Spleen (tissue), 11 donors: ENCODE data around the gene OSBPL9. TPM values are rescaled to one million over a fixed set of nuclear protein-coding genes. Genes with fewer than 3 reads are reported as not detected.

Experiments
- DNase-seq: peaks from one replicate; pipeline ENCODE4 v3.0.0-alpha.2; 2020
- H3K27ac ChIP-seq, 8 donors: fragments of 200-600 bp; sonication (generic) in 7 of 8; 1 replicate in 4 of 8; 2 replicates in 4 of 8; pipeline versions ENCODE4 v1.5.0 to v1.8.0; 2016 to 2021; ENCODE audit warnings: inconsistent platforms in 4 of 8, mild to moderate bottlenecking in 4 of 8, moderate library complexity in 1 of 8
- H3K27me3 ChIP-seq, 7 donors: fragments of 200-600 bp; sonication (generic) in 6 of 7; replicated peaks in 1 of 7; 1 replicate in 4 of 7; 2 replicates in 3 of 7; pipeline versions ENCODE4 v1.5.0 to v1.8.0; 2016 to 2021; ENCODE audit warnings: inconsistent platforms in 3 of 7, mild to moderate bottlenecking in 1 of 7
- H3K36me3 ChIP-seq, 6 donors: fragments of 200-600 bp; sonication (generic) in 5 of 6; 1 replicate in 4 of 6; 2 replicates in 2 of 6; pipeline versions ENCODE4 v1.5.0 to v1.8.0; 2016 to 2021; ENCODE audit warnings: inconsistent platforms in 2 of 6
- H3K4me1 ChIP-seq, 6 donors: fragments of 200-600 bp; sonication (generic) in 5 of 6; 1 replicate in 3 of 6; 2 replicates in 3 of 6; pipeline versions ENCODE4 v1.5.0 to v1.8.0; 2016 to 2021; ENCODE audit warnings: inconsistent platforms in 3 of 6
- H3K4me3 ChIP-seq, 8 donors: fragments of 200-600 bp; sonication (generic) in 7 of 8; 1 replicate in 4 of 8; 2 replicates in 4 of 8; pipeline versions ENCODE4 v1.5.0 to v1.8.0; 2016 to 2021; ENCODE audit warnings: inconsistent platforms in 4 of 8, mild to moderate bottlenecking in 4 of 8, moderate library complexity in 2 of 8
- H3K9me3 ChIP-seq, 8 donors: fragments of 200-600 bp; sonication (generic) in 7 of 8; 1 replicate in 4 of 8; 2 replicates in 4 of 8; pipeline versions ENCODE4 v1.5.0 to v1.8.0; 2016 to 2021; ENCODE audit warnings: inconsistent platforms in 4 of 8
- POLR2A ChIP-seq, 3 donors: fragments of 450-650 bp; IDR thresholded peaks; one replicate each; pipeline ENCODE4 v1.5.1; 2017; ENCODE audit warnings: antibody characterized with exemption in 3 of 3, mild to moderate bottlenecking in 1 of 3
- POLR2AphosphoS5 ChIP-seq, 3 donors: sonication (generic); formaldehyde crosslinking; IDR thresholded peaks; one replicate each; pipeline ENCODE4 v1.5.1; 2017; ENCODE audit warnings: antibody characterized with exemption in 3 of 3
- WGBS, 5 donors: extraction: QIAGEN DNeasy Blood & Tissue Kit in 3 of 5; methylation state at CpG; one replicate each; pipeline versions ENCODE4 v1.1.5 to v1.1.7; 2013 to 2018; 5-methylcytosine and 5-hydroxymethylcytosine counted together
- intact Hi-C: fragments of 100-400 bp; cut with DNase I; formaldehyde crosslinking; loops from one replicate; pipeline ENCODE4 v1.15.0; 2023; ENCODE audit warnings: low total_unique reads
- polyA plus RNA-seq, 3 donors: library from polyadenylated mRNA; stranded (reverse); fragments of 200-250 nt; gene quantifications; one replicate each; pipeline ENCODE4 v1.2.1, GENCODE V29; 2013
- total RNA-seq, 7 donors: library from RNA; depleted of rRNA in 3 of 7; stranded (reverse); fragments of >200 nt in 3 of 7; fragmentation: NEBNext Ultra II Directional in 4 of 7; extraction: Animal tissue kit (Norgen Biotek cat#: 25700) in 4 of 7; gene quantifications; one replicate each; pipeline versions ENCODE4 v1.1.0 to v1.2.1, GENCODE V29; 2016 to 2021
- TF ChIP-seq, protein P1 (sequence below), 11 experiments: fragments of 200-600 bp in 7 of 11; fragments of 450-650 bp in 4 of 11; sonication (generic) in 4 of 11; IDR thresholded peaks in 8 of 11; conservative IDR thresholded peaks in 3 of 11; 1 replicate in 7 of 11; 2 replicates in 4 of 11; pipeline versions ENCODE4 v1.4.0 to v1.8.0; 2016 to 2021; ENCODE audit warnings: antibody characterized with exemption in 11 of 11, inconsistent platforms in 4 of 11, mild to moderate bottlenecking in 1 of 11
- donor health status: healthy with polysubstance abuse.
- donor health status: DM: no; HTN: no; CAD: no; lungs with moderate emphysema.
- donor health status: DM: no; HTN: no; CAD: no.
- donor health status: Bipolar disorder and iron deficiency.
- donor health status: healthy.
- donor health status: DM: no; HTN: no; CAD: no.
- donor health status: DM: yes; HTN: yes; CAD: no.

OSBPL9 gene
- total and polyA plus RNA-seq, 10 donors = 34.6 to 97.4 (median 80.6) TPM

DNA sequence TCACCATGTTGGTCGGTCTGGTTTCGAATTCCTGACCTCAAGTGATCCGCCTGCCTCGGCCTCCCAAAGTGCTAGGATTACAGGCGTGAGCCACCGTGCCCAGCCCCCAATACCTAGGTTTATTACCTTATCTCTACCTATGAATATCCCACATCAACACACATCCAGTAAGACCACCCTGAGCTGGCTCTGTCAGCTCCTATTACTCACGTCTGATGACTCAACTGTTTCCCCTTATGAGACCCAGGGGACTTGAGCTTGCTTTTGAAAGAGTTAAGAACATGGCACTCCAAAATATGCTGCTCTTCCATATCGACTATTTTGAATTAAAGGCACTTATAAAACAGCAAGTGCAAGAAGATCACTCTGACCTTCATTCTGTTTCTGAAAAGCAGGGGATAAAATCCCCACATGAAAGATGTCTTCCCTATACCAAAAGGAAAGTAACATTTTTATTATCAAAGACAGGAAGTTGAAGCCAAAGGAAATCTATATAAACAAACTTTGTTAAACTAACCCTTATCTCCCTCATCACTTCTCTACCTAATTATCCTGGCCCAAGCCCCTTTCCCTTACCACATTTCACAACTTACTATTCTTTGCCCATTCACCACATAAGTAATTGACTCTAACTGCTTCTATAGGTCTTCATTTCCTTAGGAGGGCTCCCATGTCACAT is 41.3 kb upstream of the OSBPL9 start:
- Histone ChIP-seq H3K27me3 (no peaks in the 10 kb centered on the region), H3K4me1 (peaks cover 6 to 58% (median 36%) of the 10 kb centered on the region in 6 donors), H3K27ac (peak overlapping the region in 4 of 8 donors; percentile 6 to 21 (median 12)), H3K4me3 (no peak overlapping the region), H3K9me3 (no peaks in the 10 kb centered on the region), H3K36me3 (no peaks in the 10 kb centered on the region)
- TF ChIP-seq POLR2A (IDR thresholded peaks at IDR 0.05) (no peak), POLR2AphosphoS5 (IDR thresholded peaks at IDR 0.05) (no peak)
- TF ChIP-seq, protein P1, sequence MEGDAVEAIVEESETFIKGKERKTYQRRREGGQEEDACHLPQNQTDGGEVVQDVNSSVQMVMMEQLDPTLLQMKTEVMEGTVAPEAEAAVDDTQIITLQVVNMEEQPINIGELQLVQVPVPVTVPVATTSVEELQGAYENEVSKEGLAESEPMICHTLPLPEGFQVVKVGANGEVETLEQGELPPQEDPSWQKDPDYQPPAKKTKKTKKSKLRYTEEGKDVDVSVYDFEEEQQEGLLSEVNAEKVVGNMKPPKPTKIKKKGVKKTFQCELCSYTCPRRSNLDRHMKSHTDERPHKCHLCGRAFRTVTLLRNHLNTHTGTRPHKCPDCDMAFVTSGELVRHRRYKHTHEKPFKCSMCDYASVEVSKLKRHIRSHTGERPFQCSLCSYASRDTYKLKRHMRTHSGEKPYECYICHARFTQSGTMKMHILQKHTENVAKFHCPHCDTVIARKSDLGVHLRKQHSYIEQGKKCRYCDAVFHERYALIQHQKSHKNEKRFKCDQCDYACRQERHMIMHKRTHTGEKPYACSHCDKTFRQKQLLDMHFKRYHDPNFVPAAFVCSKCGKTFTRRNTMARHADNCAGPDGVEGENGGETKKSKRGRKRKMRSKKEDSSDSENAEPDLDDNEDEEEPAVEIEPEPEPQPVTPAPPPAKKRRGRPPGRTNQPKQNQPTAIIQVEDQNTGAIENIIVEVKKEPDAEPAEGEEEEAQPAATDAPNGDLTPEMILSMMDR (IDR thresholded peaks at IDR 0.05 in 8 of 11, conservative IDR thresholded peaks at IDR 0.05 in 3 of 11) = no peak
- no peak for DNase-seq
- WGBS, 5 donors = 65 to 83% (median 73%) methylated on average over 8 of the region's 8 CpGs
- intact Hi-C loops = no loop called here

DNA sequence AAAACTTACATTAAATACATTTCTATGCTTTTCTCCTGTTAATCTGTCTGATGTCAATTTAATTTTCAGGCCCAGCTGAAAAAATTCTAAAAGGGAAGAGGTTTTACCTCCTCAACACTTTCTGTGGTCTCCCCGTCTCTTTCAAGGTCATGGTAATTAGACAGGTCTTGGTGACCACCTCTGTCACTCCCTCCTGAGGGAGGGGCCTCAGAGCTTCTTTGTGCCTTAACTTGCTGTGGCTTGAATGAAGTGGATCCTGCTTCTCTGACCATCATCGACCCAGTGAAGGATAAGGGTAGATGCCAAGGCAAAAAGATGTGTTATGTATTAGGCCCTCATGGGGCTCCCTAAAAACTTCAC is 40.8 kb upstream of the OSBPL9 start:
- no peaks in the 10 kb centered on the region for H3K36me3 ChIP-seq
- intact Hi-C loops = no loop called here
- no peak for DNase-seq
- H3K27ac ChIP-seq = peak overlapping the region in 4 of 8 donors; percentile 6 to 21 (median 12)
- TF ChIP-seq, protein P1 (IDR thresholded peaks at IDR 0.05 in 8 of 11, conservative IDR thresholded peaks at IDR 0.05 in 3 of 11) = no peak
- no peak for TF ChIP-seq POLR2AphosphoS5 (IDR thresholded peaks at IDR 0.05)
- no peak for TF ChIP-seq POLR2A (IDR thresholded peaks at IDR 0.05)
- H3K4me3 ChIP-seq = no peak overlapping the region
- no peaks in the 10 kb centered on the region for H3K9me3 ChIP-seq
- no peaks in the 10 kb centered on the region for H3K27me3 ChIP-seq
- 58 to 71% (median 61%) methylated on average over 2 of the region's 2 CpGs for WGBS, 5 donors
- H3K4me1 ChIP-seq = peaks cover 6 to 53% (median 31%) of the 10 kb centered on the region in 6 donors

DNA sequence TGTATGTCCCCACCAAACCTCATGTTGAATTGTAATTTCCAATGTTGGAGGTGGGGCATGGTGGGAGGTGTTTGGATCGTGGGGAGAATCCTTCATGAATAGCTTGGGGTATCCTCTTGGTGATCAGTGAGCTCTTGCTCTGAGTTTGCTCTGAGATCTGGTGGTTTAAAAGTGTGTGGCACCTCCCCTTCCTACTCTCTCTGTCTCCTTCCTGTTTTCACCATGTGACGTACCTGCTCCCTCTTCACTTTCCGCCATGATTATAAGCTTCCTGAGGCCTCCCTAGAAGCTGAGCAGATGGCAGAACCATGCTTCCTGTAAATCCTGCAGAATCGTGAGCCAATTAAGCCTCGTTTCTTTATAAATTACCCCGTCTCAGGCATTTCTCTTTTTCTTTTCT is 40.0 kb upstream of the OSBPL9 start:
- TF ChIP-seq POLR2A (IDR thresholded peaks at IDR 0.05) = no peak
- TF ChIP-seq, protein P1 (IDR thresholded peaks at IDR 0.05 in 8 of 11, conservative IDR thresholded peaks at IDR 0.05 in 3 of 11) = no peak
- no peak for TF ChIP-seq POLR2AphosphoS5 (IDR thresholded peaks at IDR 0.05)
- Histone ChIP-seq H3K27ac (peak overlapping the region in 1 of 8 donors; percentile 78), H3K9me3 (no peaks in the 10 kb centered on the region), H3K36me3 (no peaks in the 10 kb centered on the region), H3K4me1 (peaks cover 6 to 47% (median 27%) of the 10 kb centered on the region in 6 donors), H3K27me3 (no peaks in the 10 kb centered on the region), H3K4me3 (no peak overlapping the region)
- no peak for DNase-seq
- intact Hi-C loops = no loop called here
- WGBS, 5 donors = 76 to 87% (median 85%) methylated on average over 6 of the region's 6 CpGs

DNA sequence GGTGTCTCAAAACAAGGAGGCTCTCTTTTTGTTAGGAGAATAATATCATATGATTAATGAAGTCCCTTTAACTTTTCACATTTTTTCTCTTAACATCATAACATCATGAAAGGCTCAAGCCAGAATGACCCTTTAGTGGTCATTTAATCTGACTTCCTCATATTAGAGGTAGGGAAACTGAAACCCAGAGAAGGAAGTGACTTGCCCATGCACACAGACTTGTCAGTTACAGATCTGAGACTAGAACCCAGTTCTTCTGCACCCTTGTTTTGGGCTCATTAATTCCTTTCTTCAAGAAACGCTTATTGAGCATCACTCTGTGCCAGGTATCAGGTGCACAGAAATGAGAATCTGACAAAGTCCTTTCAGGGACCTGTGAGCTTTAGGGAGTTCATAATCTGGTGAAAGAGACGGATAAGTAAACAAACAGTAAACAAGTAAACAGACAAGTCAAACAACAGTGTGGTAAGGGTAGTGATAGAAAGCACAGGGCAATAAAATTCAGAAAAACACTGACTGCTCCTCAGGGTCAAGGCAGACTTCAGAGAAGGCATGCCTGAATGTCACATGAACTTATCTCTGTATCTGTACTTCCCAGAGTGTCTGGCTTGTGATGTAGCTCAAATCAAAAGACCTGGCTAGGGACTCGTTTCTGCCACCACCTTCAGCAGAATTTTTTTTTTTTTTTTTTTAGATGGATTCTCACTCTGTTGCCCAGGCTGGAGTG is 38.3 kb upstream of the OSBPL9 start:
- TF ChIP-seq POLR2A (IDR thresholded peaks at IDR 0.05) (no peak), POLR2AphosphoS5 (IDR thresholded peaks at IDR 0.05) (no peak)
- TF ChIP-seq, protein P1 (IDR thresholded peaks at IDR 0.05 in 8 of 11, conservative IDR thresholded peaks at IDR 0.05 in 3 of 11) = no peak
- WGBS, 5 donors = 43 to 51% (median 49%) methylated on average over 3 of the region's 3 CpGs
- Histone ChIP-seq H3K36me3 (no peaks in the 10 kb centered on the region), H3K27me3 (no peaks in the 10 kb centered on the region), H3K27ac (peak overlapping the region in 6 of 8 donors; percentile 13 to 78 (median 43)), H3K9me3 (no peaks in the 10 kb centered on the region), H3K4me1 (peaks cover 6 to 47% (median 27%) of the 10 kb centered on the region in 6 donors), H3K4me3 (no peak overlapping the region)
- intact Hi-C loops = no loop called here
- no peak for DNase-seq
